Prostate gland (tissue), 2 donors: ENCODE data around the gene RRM1. TPM values are rescaled to one million over a fixed set of nuclear protein-coding genes. Genes with fewer than 3 reads are reported as not detected.

ENCODE experiments used
- DNase-seq: peaks from one replicate; pipeline ENCODE4 v3.0.0-alpha.2; 2019; ENCODE audit warnings: low spot score
- H3K27ac ChIP-seq, 2 donors: fragments of 200-600 bp; sonication (generic); 2 replicates each; pipeline ENCODE4 v1.5.1; 2017 to 2019
- H3K27me3 ChIP-seq: fragments of 200-600 bp; sonication (generic); replicated peaks from 2 replicates; pipeline ENCODE4 v1.5.1; 2019; ENCODE audit not compliant: insufficient read depth
- H3K36me3 ChIP-seq, 2 donors: fragments of 200-600 bp; sonication (generic); 1 replicate in 1 of 2; 2 replicates in 1 of 2; pipeline versions ENCODE4 v1.5.1 to v1.8.1; 2017 to 2019
- H3K4me1 ChIP-seq: fragments of 200-600 bp; sonication (generic); replicated peaks from 2 replicates; pipeline ENCODE4 v1.5.1; 2019
- H3K4me3 ChIP-seq, 2 donors: fragments of 200-600 bp; sonication (generic); 2 replicates each; pipeline ENCODE4 v1.5.1; 2017 to 2019
- H3K9me3 ChIP-seq: fragments of 200-600 bp; sonication (generic); 2 replicates; pipeline ENCODE4 v1.5.1; 2017
- POLR2A ChIP-seq: fragments of 450-650 bp; IDR thresholded peaks from one replicate; pipeline ENCODE4 v1.6.1; 2016; ENCODE audit warnings: antibody characterized with exemption, mild to moderate bottlenecking
- POLR2AphosphoS5 ChIP-seq: sonication (generic); formaldehyde crosslinking; IDR thresholded peaks from one replicate; pipeline ENCODE4 v1.6.1; 2017; ENCODE audit warnings: antibody characterized with exemption
- WGBS: methylation state at CpG from one replicate; pipeline ENCODE4 v1.1.5; 2018; 5-methylcytosine and 5-hydroxymethylcytosine counted together
- intact Hi-C: fragments of 100-400 bp; cut with DNase I; formaldehyde crosslinking; loops from one replicate; pipeline ENCODE4 v1.14.2; 2022
- total RNA-seq, 2 donors: library from RNA; depleted of rRNA; stranded (reverse); fragments of >200 nt; gene quantifications; one replicate each; pipeline ENCODE4 v1.1.0, GENCODE V29; 2016
- TF ChIP-seq, protein P1 (sequence below), 4 experiments: fragments of 200-600 bp in 2 of 4; fragments of 450-650 bp in 2 of 4; sonication (generic) in 2 of 4; IDR thresholded peaks; 1 replicate in 3 of 4; 2 replicates in 1 of 4; pipeline ENCODE4 v1.5.1; 2016 to 2019; ENCODE audit warnings: antibody characterized with exemption in 4 of 4, mild to moderate bottlenecking in 2 of 4, moderate library complexity in 2 of 4

The RRM1 gene
- total RNA-seq, 2 donors from 2014 or later = 32.6 to 61.8 TPM

DNA sequence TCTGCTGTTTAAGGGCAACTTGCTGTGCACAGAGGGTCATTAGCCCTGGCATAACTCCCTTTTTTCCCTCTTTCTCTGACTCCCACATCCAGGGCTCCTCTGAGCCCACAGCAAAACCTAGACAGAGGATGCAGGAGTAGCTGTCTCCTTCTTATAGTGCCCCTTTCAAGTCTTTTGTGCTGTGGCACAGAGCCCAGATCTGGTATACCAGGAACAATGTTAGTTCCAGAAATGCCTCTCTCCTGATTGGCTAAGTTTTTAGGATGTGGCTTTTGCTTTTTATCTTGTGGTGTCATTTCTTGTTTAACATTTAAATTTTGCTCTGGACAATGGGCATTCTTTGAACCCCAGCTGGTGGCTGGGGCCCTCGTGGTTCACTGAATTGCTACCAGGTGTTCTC is 25.6 kb upstream of the RRM1 start:
- H3K36me3 ChIP-seq = no peaks in the 10 kb centered on the region
- no peak for DNase-seq
- TF ChIP-seq POLR2AphosphoS5 (no peak), POLR2A (no peak)
- TF ChIP-seq, protein P1, sequence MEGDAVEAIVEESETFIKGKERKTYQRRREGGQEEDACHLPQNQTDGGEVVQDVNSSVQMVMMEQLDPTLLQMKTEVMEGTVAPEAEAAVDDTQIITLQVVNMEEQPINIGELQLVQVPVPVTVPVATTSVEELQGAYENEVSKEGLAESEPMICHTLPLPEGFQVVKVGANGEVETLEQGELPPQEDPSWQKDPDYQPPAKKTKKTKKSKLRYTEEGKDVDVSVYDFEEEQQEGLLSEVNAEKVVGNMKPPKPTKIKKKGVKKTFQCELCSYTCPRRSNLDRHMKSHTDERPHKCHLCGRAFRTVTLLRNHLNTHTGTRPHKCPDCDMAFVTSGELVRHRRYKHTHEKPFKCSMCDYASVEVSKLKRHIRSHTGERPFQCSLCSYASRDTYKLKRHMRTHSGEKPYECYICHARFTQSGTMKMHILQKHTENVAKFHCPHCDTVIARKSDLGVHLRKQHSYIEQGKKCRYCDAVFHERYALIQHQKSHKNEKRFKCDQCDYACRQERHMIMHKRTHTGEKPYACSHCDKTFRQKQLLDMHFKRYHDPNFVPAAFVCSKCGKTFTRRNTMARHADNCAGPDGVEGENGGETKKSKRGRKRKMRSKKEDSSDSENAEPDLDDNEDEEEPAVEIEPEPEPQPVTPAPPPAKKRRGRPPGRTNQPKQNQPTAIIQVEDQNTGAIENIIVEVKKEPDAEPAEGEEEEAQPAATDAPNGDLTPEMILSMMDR (IDR thresholded peaks at IDR 0.05) = no peak
- H3K27ac ChIP-seq = no peak overlapping the region
- WGBS = 48% methylated on average over 1 of the region's 1 CpG
- no peaks in the 10 kb centered on the region for H3K4me1 ChIP-seq
- intact Hi-C loops = no loop called here
- H3K27me3 ChIP-seq = no peaks in the 10 kb centered on the region
- H3K9me3 ChIP-seq = no peaks in the 10 kb centered on the region
- H3K4me3 ChIP-seq = no peak overlapping the region

DNA sequence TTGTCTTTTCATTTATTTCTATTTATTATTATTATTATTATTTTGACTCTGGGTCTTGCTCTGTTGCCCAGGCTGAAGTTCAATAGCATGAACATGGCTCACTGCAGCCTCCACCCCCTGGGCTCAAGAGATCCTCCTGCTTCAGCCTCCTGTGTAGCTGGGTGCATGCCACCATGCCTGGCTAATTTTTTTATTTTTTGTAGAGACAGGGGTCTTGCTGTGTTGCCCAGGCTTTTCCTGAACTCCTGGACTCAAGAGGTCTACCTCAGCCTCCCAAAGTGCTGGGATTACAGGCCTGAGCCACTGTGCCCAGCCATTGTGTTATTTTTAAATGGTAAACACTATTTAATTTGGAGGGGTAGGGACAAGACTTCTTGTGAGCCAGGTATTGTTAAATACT is 23.3 kb upstream of the RRM1 start:
- no peak for TF ChIP-seq POLR2A
- no peak for TF ChIP-seq POLR2AphosphoS5
- TF ChIP-seq, protein P1 (IDR thresholded peaks at IDR 0.05) = no peak
- Histone ChIP-seq H3K36me3 (no peaks in the 10 kb centered on the region), H3K4me1 (no peaks in the 10 kb centered on the region), H3K27me3 (no peaks in the 10 kb centered on the region), H3K4me3 (no peak overlapping the region), H3K9me3 (no peaks in the 10 kb centered on the region), H3K27ac (no peak overlapping the region)
- intact Hi-C loops = loop anchor here (5.0 kb wide), 1 partner anchor 129 kb away; no protein-coding TSS in a partner anchor
- no peak for DNase-seq

DNA sequence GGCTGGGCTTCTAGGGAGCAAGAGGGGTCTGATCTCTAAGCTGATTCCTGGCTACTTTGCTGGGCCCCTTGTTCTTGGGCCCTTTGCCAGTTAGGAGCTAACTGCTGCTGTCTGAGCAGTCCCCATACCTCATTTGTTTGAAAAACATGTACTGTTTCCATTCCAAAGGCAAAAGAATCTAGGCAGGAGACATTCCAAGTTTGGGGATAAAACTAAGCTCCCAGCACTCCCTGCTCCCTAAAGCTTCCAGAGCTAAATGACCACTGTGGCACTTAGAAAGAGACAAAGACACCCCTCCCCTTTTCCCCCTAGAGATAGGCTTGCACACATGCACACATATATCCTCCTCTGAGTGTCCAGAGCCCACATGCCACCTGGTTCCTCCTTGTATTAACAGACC is 22.7 kb upstream of the RRM1 start:
- Histone ChIP-seq H3K27me3 (no peaks in the 10 kb centered on the region), H3K27ac (no peak overlapping the region), H3K9me3 (no peaks in the 10 kb centered on the region), H3K4me1 (no peaks in the 10 kb centered on the region), H3K36me3 (no peaks in the 10 kb centered on the region), H3K4me3 (no peak overlapping the region)
- DNase-seq = no peak
- intact Hi-C loops = loop anchor here (2.0 to 5.0 kb wide), 2 partner anchors 130 to 217 kb away; partner anchors contain the start of gene STIM1
- TF ChIP-seq POLR2AphosphoS5 = no peak
- TF ChIP-seq, protein P1 (IDR thresholded peaks at IDR 0.05) = peak in 1 of 4 experiments; percentile 8

DNA sequence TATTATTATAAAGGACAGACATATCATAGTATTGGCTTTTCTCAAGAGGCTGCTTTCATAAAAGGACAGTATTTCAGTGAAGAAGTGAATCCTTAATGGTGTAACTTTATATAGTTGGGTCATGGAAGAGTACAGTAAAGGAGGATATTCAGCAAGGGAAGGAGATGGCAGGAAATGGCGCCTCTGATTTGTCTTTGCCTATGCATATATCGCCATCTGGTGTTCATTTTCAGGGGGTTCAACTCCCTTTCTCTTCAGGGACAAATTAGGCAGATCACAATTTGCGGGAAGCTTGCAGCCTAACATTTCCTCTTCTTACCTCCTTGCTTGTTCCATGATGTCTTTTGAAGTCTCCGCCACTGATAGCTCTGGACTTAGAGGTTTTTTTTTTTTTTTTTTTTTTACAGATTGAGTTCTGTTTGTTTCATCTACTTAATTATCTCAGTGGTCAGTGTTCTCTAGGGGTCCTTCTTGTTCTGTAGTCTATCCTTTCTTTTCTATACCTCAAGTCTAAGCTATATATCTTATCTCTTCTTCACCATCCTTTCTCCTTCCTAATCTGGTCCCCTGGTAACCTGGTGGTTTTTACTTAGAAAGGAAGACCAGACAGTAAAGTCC is 21.8 kb upstream of the RRM1 start:
- Histone ChIP-seq H3K36me3 (no peaks in the 10 kb centered on the region), H3K9me3 (no peaks in the 10 kb centered on the region), H3K27ac (peak overlapping the region in 1 of 2 donors; percentile 24), H3K27me3 (no peaks in the 10 kb centered on the region), H3K4me1 (no peaks in the 10 kb centered on the region), H3K4me3 (no peak overlapping the region)
- 10% methylated on average over 4 of the region's 4 CpGs for WGBS
- peak; percentile 72 for DNase-seq
- intact Hi-C loops = loop anchor here (2.0 to 5.0 kb wide), 2 partner anchors 130 to 218 kb away; partner anchors contain the start of gene STIM1
- TF ChIP-seq, protein P1 (IDR thresholded peaks at IDR 0.05) = peak; percentile 53 to 94 (median 85)
- no peak for TF ChIP-seq POLR2A
- peak; percentile 75 for TF ChIP-seq POLR2AphosphoS5

DNA sequence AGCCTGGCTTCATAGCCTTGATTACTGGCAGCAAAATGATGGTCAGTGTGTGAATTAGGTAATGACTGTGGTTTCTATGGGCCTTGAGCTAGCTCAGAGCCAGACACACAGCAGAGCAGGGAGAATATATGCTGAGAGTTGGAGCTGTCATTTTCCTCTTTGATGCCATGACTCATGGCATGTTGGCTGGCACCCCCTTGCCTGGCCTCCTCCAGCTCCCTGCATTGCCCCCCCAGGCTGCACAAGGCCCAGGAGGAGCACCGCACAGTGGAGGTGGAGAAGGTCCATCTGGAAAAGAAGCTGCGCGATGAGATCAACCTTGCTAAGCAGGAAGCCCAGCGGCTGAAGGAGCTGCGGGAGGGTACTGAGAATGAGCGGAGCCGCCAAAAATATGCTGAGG is 20.3 kb upstream of the RRM1 start:
- no peak for DNase-seq
- TF ChIP-seq POLR2AphosphoS5 = no peak
- no peak for TF ChIP-seq POLR2A
- Histone ChIP-seq H3K27me3 (no peaks in the 10 kb centered on the region), H3K9me3 (no peaks in the 10 kb centered on the region), H3K4me3 (no peak overlapping the region), H3K4me1 (no peaks in the 10 kb centered on the region), H3K27ac (no peak overlapping the region), H3K36me3 (no peaks in the 10 kb centered on the region)
- intact Hi-C loops = loop anchor here (5.0 kb wide), 1 partner anchor 132 kb away; no protein-coding TSS in a partner anchor
- 82% methylated on average over 7 of the region's 7 CpGs for WGBS
